ENCODE data around the gene MYH7B.

Gene MYH7B

GRCh38 chr20:34945315-34946077 is 10.2 kb upstream of the MYH7B start:
- no peak for DNase-seq

DNA sequence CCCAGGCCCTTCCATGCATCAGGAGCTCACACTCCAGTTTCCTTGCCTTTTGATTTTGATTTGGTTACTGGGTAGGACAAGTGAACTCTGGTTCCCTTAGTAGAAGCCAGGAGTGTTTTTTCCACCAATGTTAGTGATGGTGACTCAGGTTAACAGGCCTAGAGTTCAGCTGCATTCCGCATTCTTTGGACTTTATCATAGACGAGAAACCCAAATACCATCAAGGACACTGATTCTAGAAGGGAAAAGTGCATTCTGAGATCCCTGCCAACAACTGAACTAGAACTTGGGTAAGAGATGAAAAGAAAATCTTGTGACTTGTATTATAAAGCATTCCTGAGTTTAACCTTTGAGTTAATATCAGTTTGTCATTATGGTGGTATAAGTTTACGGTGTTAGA is 9.0 kb upstream of the MYH7B start:
- DNase-seq = no peak

GRCh38 chr20:34947336-34947735 is 8.3 kb upstream of the MYH7B start:
- no peak for DNase-seq

DNA sequence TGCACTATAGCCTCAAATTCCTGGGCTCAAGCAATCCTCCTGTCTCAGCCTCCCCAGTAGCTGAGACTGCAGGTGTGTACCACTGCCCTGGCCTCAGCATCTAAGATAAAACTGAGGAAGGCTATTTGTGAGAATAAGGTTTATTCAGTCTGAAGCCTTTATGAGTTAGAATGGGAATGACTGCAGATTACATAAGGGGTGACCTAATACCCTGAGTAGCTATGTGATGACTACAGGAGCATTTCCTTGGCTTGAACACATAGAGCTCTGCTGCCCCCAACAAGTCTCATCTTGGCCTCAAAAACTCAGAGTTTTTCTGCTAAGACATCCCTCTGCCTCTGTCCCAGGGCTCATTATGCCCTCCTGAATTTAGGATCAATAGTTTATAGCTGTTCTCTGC is 7.6 kb upstream of the MYH7B start:
- DNase-seq = no peak

- no peak for DNase-seq
These were observed 6.5 kb upstream of the MYH7B start for GRCh38 chr20:34949120-34949519.

GRCh38 chr20:34951252-34951651 is 4.4 kb upstream of the MYH7B start:
- DNase-seq = no peak

GRCh38 chr20:34951652-34952051 is 4.0 kb upstream of the MYH7B start:
- no peak for DNase-seq

GRCh38 chr20:34952671-34953070 is 3.0 kb upstream of the MYH7B start:
- DNase-seq = no peak

GRCh38 chr20:34953960-34954359 is 1.7 kb upstream of the MYH7B start:
- no peak for DNase-seq

- DNase-seq = no peak
These were observed 801 bp upstream of the MYH7B start for GRCh38 chr20:34954904-34955230.

DNA sequence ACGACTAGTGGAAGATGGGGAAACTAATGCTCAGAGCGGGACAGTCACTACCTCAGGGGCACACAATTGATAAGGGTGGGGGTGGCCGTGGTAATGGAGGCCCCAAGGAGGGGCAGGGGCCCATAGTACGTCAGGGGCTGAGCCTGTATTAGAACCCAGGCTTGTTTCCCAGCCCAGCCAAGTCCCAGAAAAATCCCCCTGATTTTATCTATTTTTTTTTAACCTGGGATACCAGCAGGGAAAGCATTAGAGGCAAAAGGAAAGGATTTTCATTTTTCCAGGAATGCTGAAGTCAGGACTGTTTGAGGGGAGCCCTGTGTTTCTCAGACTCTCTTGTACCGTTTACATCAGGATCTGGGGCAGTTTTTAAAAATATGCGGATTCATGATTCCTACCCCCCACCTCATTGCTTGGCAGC is 382 bp downstream of the MYH7B start:
- no peak for DNase-seq

- DNase-seq = no peak
These were observed 1.2 kb downstream of the MYH7B start for GRCh38 chr20:34956751-34957472.

DNA sequence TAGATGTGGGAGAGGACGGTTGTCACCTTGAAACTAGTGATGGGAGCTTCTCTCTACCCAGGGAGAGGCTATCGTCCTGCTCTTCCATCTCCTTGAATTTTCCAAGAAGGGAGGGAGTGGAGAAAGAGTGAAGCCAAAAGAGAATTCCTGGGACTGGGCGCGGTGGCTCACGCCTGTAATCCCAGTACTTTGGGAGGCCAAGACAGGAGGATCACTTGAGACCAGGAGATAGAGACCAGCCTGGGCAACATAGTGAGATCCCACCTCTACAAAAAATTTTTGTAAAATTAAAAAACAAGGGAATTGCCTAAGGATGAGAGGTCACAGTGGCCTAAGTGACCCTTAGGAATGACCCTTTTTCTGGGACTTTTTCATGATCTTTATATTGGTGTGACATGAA is 8.8 kb downstream of the MYH7B start:
- no peak for DNase-seq

- no peak for DNase-seq
These were observed 9.4 kb downstream of the MYH7B start for GRCh38 chr20:34965051-34965450.

DNA sequence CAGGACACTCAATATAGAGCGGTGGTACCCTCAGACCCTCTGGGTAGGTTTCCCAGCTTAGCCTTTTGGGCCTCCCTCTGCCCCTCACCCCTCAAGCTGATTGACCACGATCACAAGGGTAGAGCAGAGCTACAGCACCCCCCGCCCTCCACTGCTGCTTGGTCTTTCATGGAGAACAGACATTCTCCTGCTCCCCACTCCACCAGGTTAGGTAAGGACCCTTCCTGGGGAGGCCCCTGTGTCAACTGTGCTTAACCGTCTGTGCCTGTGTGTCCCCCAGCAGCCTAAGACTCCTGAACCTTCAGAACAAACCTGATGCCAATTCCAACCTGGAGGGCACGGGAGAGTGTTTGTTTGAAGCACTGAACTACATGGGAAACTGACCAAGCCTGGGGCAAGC is 11.8 kb downstream of the MYH7B start:
- DNase-seq = no peak

DNA sequence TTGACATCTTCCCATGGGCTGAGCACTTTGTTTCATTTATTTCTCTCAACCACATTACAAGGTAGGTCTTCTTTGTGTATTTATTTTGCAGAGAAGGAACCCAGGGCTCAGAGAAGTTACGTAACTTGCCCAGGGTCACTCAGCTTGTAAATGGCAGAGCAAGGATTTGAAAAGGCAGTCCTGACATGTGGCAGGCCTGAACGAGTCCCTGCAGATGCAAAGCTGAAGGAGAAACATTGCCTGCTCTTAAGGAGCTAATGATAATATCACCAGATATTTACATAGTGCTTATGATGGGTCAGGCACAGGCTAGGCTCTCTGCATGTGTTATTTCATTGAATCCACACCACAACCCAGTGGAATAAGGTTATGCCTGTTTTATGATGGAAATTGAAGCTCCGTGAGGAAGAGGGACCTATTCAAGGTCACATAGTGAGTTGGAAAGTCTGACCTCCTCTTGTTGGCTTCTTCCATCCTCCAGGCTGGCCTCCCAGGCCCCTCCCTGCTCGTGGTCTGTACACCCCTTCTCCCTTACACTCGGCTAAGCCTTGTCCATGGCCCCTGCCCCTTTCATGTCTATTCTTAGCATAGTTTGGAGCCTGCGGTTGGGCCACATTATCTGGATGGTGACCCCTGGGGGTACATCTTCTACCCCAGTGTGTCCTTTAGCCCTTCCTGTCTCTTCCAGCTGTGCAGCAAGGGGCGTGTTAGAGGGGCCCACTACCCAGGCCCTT is 12.5 kb downstream of the MYH7B start:
- no peak for DNase-seq

DNA sequence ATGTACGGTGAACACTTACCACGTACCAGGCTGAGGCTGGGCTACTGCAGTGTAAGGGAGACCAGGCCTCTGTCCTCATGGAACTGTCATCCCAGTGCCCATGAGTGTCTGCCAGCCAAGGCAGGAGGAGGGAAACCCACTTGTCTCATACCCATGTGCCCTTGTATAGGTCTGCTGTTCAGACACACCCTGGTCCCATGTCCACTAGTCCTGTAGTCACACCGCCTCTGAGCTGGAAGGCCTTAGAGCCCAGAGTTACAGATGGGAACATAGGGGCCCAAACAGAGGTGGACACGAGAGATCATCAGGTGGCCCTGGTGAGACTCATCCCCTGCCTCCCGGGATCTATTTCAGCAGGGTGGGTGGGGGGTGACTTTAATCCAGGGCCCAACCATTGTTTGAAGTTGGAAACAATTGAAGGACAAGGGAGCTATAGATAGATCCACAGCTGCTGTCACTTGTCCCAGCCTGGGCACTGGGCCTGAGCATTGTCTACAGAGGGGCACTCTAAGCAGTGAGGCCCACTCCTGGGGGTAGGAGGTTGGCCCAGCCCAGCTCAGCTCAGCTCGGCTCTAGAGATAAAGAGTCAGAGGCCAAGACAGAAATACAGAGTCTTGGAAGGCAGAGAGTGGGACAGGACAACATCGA is 14.6 kb downstream of the MYH7B start:
- DNase-seq = no peak

GRCh38 chr20:34970846-34971560 is 15.3 kb downstream of the MYH7B start:
- DNase-seq = no peak

DNA sequence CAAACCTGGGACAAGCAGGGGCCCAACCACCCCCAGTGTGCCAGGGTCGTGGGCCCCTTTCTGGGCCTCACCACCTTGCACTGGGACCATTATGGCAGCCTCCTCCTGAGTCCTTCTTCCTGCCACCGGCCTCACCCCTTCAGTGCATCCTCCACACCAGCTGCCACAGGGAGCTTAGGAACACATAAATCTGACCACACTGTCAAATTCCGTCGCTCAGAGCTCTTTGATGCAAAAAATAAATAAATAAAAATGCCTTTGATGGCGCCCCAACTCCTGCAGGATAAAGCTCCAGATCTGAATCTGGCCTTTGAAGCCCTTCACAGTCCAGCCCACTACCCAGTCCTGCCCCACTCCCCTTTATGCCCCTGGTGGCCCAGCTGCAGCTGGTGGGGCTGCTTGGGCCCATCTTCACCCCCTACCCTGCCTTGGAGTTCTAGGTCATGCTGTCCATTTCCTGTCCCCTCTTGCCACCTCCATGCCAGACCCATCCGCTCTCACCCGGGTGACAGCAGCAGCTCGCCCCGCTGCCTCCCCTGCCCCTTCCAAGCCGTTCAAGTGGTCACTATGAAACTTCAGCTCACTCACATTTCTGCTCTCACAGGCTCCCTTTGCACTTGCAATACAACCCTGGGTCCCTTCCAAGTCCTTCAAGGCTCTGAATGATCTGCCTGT is 16.0 kb downstream of the MYH7B start:
- DNase-seq = no peak

- DNase-seq = no peak
These were observed 18.6 kb downstream of the MYH7B start for GRCh38 chr20:34974246-34974645.

- no peak for DNase-seq
These were observed 20.6 kb downstream of the MYH7B start for GRCh38 chr20:34976286-34976685.
